Inflammatory macrophage treated with lipopolysaccharide for 4 hours (primary cell): ENCODE measurements around the gene METTL26.

ENCODE experiments used
- DNase-seq: peaks from one replicate; pipeline ENCODE4 v3.0.0-alpha.2; 2020

METTL26 gene

DNA sequence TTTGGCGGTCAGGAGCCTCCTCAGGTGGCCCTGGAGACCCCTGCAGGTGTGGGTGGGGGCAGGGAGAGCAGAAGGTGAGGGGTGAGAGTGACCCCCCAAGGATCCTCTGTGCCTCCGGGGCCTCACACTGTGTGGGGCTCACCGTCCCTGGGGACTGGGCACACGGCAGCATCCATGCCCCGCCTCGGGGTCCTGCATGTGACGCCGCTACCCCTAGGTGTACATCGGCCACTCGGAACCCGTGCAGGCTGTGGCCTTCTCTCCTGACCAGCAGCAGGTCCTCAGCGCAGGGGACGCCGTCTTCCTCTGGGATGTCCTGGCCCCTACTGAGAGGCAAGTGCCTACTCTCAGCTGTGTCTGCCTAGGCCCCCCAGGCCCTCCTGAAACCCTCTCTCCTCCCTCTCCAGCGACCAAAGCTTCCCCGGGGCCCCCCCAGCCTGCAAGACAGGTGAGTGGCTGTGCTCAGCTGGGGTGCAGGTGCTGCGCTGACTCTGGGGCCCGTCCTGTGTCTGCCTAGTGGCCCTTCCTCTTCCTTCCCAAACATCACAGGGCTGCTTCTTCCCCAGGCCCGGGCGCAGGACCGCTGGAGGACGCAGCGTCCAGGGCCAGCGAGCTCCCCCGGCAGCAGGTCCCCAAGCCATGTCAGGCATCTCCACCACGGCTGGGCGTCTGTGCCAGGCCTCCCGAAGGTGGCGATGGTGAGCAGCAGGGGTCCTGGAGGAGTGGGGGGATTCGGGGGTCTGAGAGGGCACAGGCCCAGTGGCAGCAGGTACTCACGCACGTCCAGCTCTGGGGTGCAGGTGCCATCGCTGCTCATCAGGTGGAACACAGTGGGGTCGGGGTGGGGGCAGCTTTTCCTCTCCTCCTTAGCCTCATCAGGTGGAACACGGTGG is 22.8 kb upstream of the METTL26 start:
- DNase-seq, result no peak

DNA sequence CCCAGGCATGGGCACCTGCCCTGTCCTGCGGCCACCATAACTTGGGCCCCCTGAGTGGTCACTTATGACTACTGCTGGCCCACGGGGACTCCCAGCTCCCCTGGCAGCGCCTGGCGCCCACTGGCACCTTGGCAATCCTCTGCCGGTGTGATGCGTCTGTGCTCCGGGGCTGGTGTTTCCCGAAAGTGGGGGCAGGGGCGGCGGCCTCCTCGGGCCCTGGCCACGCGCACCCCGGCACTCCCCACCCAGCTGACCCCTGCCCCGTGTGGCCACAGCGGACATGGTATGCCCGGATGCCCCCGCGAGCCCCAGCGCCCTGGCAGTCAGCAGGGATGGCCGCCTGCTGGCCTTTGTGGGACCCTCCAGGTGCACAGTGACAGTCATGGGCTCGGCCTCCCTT is 21.4 kb upstream of the METTL26 start:
- DNase-seq, result no peak

DNA sequence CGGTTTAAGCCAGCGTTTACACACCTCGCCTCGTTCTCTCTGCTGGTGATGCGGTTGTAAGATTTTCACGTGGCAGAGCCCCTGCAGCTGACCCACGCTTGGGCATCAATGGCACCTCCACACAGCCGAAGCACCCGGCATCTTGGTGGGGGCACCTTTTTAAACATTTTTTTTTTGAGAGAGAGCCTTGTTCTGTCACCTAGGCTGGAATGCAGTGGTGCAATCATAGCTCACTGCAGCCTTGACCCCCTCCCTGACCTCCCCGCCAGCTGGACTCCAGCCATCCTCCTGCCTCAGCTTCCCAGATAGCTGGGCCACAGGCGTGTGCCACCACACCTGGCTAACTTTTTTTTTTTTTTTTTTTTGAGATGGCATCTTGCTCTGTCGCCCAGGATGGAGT is 17.9 kb upstream of the METTL26 start:
- DNase-seq, result no peak

DNA sequence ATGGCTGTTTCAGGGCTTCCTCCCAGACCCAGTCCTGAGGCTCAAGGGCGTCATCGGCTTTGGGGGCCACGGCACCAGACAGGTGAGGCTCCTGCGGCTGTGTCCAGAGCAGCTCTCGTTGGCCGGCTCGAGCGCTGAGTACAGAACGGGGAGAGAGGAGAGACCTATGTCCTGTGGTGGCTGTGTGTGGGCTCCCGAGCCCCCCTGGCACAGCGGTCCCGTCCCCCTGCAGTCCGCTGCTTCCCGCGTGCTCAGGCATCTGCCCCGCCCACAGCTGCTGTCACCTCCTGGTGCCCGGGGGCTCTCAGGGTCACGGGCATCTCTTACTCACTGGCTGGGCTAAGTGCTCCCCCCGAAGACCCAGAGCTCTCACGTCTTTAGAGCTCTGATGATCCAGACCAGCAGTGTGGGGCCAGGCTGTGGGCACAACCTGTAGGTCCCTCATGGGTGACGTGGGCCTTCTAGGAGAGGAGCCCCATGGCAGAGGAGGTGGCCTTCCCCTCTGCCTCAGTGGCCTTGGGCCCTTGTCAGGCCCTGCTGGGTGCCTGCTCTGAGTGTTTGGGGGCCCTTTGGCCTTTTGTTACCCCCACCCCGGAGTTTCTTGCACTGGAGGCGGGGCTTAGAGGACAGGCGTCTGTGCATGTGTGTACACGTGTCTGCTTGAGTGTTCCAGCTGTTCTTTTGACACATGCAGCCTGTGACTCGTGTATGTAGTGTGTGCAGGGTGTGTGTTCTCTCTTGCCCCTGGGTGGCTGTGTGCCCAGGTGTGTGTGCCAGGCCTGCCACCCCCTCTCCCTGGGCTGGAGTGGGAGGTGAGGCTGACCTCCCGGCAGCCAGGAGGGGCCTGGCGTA is 16.6 kb upstream of the METTL26 start:
- no peak for DNase-seq

DNA sequence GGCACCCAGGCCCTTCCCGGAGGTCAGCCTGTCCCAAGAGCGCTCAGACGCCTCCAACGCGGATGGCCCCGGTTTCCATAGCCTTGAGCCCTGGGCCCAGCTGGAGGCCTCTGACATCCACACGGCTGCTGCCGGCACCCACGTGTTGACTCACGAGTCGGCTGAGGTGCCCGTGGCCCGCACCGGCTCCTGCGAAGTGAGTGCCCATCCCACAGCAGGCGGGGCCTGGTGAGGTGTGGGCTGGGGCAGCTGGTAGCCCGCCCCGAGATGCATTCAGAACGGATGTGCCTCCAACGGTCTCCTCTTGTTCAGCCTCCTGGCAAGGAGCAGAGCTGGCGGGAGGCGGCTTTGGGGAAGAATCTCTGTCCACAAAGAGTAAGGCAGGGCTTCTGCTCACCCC is 15.7 kb upstream of the METTL26 start:
- DNase-seq, result no peak

DNA sequence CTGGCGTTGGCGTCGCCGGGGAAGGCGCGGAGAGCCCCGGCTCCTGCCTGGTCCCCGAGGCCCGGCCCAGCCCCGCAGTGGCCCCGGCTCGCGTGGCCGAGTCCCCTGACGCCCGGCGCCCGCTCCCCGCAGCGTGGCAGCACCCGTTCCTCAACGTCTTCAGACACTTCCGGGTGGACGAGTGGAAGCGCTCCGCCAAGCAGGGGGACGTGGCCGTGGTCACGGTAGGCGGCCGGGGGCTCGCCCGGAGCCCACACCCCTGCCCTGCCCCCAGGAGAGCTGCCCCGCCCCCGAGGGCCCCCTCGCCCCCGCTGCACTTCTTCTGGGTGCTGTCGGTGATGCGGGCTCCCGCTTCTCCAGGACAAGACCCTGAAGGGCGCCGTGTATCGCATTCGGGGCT is 13.5 kb upstream of the METTL26 start:
- no peak for DNase-seq

DNA sequence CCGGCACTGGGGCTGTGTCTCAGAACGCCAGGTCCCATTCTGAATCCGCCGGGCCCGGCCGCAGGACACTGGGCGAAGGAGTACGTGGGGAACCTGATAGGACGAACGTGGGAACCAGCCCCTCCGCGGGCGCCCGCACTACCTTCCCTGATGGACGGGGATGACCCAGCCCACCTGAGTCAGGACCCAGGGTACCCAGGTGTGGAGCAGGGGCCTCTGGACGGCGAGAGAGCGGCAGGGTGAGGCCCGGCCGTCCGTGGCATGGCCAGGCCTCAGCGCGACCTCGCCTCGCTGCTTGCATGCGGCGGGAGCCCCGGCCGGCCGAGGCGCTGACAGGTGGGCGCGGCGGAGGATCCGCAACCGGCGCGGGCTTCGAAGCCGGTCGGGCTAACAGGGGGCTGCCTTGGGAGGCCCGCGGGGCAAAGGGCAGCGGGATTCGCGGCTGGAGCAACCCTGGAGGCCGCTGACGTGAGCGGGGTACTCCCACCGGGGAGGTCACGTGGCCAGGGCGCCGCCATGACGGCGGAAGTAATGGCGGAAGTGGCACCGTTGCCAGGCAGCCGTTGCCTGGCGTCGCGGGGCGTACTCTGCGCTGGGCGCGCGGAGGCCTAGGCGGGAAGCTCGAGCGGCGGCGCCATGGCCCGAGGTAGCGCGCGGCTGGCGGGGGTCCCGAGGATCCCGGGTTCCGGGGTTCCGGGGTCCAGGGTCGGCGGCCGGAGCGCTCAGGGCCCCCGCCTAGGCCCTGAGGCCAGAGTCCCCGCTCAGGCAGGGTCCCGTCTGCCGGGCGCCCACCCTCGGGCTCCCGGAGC is 12.9 kb upstream of the METTL26 start, which contains the start of gene WDR90:
Gene WDR90, plus strand, starts transcription at position 585 of the 809 bp plus-strand sequence. Its CDS starts 52 bp downstream, at position 637.
- DNase-seq, result peak; percentile 94

DNA sequence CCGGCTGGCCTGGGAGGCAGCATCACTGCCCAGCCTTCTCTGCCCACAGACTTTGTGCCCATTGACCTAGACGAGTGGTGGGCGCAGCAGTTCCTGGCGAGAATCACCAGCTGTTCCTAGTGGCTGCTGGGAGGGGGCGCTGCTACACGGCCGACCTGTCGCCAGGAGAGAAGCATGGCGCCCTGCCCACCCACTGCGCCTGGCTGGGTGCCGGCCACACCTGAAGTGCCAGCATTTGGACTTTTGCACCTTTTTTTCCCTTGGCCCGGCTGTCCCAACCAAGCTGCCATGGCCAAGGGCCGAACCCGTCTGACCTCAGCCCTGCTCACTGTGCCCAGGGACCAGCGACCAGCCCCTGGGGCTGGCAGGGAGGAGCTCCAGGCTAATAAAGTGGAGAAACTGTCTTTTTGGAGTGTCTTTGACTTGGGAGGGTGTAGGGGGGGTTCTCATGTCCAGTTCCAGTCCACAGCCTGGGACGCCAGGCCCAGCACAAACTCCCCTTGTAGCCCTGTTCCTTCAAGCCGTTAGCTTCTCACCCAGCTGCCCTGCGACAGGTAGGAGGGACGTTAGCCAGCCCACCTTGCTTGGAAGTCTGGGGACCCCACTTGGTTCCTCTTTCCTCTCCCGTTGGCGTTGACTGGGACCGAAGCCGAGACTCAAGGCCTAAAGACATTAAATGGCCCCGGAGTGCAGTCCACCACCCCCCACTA is 12.1 kb upstream of the METTL26 start:
- peak; percentile 49 for DNase-seq

DNA sequence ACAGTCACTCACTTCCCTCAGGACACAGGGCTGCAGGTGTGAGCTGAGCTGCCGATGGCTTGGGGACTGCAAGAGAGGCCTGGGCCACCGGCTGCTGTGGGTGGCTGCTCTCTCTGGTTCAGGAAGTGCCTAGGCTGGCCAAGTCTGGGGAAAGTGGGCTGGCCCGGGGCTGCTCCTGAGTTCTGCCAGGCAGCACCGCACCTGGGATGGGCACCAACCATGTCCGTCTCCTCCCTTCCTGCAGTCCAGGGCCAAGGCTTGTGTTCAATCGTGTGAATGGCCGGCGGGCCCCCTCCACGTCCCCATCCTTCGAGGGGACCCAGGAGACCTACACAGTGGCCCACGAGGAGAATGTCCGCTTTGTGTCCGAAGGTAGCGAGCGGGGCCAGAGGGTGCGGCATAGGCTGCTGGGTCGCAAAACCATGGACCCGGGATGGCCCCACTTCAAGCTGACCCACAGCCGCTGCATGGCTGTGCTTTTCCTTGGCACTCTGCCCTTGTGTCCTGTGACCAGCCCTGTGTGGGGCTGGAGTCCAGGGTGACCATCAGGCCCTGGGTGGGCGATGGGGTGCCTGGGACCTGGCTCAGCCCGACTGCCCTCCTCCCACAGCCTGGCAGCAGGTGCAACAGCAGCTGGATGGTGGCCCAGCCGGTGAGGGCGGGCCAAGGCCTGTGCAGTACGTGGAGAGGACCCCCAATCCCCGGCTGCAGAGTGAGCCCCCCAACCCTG is 11.2 kb upstream of the METTL26 start:
- no peak for DNase-seq

DNA sequence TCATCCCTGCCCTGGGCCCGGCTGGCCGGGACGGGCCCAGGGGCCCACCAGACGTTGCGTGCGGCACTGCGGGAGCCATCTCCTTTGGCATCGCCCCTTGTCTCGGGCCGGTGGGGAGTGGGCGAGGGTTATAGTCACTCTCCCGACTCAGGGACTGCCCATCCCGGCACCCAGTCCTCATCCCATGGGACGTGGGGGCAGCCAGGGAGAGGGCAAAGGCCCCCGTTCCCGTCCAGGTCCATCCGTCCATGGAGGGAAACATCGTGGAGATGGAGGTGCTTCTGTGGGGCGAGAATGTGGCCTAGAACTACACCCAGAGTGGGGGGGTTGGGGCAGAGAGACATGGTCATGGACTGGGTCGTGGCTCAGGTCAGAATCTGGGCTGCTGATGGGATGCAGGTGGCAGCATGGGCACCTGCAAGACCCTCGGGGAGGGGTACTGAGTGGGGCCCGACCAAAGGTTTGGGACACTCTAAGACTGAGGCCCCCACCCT is 10.6 kb upstream of the METTL26 start:
- DNase-seq, result no peak

DNA sequence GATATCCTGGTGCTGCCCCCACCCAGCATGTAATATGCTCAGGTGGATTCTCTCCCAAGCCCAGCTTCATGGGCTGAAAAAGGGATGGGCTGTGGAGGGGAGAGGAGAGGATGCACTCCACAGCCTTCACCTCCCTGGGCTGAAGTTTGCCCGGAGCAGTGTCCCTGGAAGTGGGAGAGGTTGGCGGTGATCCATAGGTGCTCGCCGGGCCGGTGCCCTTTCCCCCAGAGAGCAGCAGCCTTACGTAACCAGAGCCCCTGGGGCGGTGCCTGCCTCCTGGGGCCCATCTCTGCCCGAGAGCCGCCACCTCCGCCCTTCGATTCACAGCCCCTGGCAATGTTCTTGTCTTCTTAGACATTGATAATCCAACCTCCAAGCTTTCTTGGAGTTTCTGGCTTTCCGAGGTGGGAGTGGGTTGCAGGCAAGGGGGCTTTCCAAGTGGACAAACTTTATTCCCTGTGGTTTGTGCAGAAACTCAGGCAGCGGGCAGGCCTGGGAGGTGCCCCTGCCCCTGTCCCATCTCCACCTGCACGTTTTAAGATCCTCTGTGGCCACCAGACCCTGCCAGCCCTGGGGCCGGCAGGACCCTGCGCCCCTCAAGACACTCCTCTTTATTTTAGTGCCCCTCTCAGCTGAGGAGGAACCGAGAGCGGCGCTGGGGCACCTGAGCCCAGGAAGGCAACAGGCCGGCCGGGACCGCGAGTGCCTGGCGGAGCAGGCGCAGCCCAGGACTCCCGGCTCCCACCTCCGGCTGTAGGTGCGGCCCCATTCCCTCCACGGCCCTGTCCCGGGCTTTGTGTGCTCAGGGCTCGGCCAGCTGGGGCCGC is 10.0 kb upstream of the METTL26 start:
- no peak for DNase-seq

DNA sequence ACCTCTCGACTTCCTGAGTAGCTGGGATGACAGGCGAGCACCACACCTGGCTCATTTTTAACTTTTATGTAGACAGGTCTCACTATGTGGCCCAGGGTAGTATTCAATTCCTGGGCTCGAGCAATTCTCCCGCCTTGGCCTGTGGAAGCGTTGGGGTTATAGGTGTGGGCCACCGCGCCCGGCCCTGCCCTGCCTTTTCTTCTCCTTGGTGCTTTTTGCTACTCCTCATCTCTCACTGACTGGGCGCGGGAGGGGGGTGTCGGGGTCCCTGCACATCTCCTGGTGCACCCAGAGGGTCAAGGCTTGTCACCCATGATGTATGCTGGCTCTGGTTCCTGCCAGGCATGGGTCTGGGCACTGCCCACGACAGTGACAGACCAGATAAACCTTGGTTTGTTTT is 8.5 kb upstream of the METTL26 start:
- DNase-seq, result no peak

DNA sequence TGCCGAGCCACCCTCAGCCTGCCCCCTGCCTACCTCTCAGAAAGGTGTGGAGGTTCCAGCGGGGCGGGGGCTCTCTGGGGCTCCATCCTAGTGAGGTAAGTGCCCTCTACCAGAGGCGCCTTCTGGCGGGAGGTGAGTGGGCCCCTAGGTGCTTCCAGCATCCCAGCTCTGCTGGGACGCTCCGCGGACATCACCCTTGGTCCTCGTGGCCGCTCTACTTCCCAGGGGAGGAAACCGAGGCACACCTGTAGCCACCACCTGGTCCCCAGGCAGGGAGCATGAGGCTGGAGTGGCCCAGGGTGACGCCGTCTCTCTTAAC is 6.9 kb upstream of the METTL26 start:
- DNase-seq, result no peak

DNA sequence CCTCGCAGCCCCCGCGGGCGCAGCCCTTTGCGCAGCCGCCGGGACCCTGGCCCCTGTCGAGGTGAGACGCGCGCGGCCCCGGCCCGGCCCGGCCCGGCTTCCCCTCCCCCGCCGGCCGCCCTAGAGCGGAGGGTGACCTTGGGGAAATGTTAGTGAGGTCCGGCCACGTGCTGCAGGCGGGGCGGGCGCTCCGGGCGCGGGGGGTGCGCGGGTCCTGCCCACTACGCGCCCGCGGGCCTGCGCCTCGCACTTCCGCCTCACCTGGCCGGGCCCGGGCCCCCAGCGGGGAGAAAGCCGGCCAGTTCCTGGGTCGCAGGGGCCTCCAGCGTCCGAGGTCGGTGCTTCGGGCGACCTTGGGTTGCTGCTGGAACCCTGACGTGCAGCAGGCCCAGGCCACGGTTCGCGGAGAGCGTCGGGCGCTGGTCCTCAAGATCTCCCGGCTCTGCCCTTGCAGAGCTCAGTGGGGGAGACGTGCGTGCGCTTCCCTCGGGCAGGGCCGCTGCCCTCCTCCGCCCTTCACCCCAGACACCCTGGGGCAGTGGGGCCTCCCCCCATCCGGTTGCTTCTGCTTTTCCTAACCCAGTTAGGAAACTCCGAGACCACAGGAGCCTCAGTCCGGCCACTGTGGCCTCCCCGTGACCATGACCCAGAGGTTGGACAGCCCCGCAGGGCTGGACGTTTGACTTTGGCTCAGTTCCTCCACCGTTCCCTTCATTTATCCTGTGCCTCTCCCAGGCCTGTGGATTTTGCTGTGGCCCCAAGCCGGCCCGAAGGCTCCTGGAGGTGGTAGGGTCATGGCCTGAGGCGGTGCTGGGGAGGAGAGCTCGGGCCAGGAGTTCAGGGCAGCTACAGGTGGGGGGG is 6.3 kb upstream of the METTL26 start:
- peak; percentile 98 for DNase-seq

DNA sequence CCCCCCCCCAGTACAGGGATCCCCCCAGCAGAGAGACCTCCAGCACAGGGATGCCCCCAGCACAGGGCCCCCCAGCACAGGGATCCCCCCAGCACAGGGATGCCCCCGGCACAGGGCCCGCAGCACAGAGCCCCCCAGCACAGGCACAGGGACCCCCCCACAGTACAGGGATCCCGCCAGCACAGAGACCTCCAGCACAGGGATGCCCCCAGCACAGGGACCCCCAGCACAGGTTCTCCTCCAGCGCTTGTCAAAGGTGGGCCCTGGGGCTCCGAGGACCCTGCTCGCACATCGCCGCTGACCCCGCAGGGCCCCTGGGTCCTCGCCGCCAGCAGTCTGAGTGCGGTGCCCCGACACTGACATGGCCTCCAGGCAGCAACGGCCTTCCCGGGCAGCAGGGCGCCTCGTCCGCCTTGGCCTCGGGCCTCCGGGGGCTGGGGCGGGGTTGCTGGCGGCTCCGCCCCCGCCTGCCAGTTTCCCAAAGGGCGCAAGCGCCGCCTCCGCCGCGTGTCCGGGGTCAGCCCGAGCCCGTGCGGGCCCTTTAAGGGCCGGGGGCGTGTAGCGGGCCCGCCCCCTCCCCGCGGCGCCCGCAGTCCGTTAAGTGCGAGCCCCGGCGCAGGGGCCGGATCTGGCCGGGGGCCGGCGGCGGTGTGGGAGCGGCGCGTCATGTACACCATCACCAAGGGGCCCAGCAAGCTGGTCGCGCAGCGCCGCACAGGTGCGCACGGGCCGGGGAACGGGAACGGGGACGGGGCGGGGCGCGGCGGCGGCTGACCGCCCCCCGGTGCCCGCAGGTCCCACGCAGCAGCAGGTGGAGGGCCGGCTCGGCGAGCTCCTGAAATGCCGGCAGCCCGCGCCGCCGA is 5.5 kb upstream of the METTL26 start, which contains the start of gene MCRIP2:
Gene MCRIP2, plus strand, starts transcription at position 503 of the 863 bp plus-strand sequence. Its CDS starts 164 bp downstream, at position 667.
- peak; percentile 87 for DNase-seq

DNA sequence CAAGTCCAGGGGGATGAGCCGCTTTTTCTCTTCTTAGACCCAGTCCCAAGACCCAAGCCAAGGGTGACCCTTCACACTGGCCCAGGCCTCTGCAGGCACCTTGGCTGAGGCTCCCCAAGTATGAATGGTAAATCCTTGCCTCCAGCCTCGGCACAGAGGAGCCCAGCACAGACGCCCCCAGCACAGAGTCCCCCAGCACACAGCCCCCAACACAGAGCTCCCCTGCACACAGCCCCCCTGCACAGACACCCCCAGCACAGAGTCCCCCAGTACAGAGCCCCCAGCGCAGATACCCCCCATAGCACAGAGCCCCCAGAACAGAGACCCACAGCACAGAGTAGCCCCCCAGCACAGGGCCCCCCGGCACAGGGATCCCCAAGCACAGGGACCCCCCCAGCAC is 4.5 kb upstream of the METTL26 start:
- DNase-seq, result no peak

DNA sequence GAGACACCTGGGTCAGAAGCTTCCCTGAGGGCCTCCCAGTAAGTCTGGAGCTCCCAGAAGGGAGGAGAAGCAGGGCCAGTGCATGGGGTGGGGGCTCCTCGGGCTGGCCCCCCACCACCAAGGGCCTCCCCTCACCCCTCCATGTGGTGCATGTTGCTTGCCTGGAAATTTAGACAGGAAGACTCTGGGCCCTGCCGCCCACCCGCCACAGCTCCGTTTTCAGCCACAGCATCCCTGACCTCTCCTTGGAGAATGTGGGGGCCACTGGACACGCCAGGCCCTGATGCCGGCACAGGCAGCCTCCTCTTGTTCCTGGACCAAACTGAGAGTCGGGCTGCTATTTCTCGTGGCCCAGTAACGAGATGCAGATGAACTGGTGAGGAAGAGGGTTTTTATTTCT is 2.7 kb upstream of the METTL26 start:
- DNase-seq, result no peak

DNA sequence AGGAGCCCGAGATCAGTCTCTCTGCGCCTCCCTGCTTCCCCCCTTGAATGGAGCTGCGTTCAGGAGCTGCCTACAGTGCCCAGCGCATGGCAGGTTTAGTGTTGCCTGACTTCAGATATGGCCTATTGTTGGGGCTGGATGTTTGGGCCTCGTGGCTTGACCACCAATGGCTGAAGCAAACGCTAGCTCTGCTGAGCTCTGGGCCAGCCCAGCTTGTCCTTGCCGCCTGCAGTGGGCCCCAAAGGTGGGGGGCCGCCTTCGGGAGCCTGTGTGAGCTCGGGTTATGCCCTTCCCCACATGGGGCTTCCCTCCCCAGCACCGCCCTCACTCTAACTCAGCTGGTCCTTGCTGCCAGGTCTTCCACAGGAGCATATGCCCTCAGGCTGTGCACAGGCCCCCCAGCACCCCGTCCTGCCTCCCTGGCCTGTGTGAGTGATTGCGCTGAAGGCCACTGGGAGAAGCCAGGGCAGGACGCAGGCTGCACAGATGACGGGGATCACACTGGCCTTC is 2.0 kb upstream of the METTL26 start:
- no peak for DNase-seq
